ENCODE results near the gene TPPP3. TPM values are rescaled to one million over a fixed set of nuclear protein-coding genes. Genes with fewer than 3 reads are reported as not detected.

The TPPP3 gene
- total RNA-seq, 4 donors from 2014 or later: 32.0 to 116 (median 41.3) TPM

DNA sequence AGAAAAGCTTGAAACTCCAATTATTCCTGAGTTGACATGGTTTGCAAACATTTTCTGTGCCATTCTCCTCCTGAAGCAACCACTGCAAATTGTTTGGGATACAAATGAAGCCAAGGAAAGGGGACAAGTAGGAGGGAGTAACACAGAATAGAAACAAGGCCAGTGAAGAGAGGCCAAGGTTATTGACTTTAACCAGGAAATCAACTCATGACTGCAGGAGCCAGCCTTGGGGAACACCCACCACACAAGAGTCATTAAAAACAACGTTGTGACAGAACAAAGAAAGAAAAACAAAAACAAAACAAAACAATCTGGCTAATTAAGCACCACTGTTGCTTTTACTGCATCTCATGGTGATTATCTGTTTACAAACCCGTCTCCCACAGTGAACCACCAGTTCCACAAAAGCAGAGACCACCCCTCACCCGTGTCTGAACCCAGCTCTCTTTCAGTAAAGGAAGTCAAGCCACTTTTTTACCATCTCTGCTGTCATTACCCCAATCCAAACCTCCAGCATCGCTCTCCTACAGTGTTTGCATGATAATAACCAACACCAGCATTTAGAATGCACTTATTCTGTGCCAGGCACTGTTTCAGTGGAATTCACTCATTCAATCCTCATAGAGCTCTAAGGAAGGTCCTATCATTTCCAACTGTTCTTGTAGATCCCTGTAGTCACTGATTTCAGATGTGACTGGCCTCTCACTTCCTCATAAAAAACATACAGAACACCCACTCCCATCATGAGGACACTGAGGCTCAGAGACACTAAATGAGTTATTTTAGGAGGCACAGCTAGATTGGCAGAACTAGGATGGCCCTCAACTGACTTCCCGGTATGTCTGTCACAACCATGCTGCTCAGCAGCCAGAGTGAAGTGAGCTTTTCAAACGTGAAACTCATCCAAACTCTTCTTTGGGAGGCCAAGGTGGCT is 20.9 kb upstream of the TPPP3 start:
- DNase-seq (ENCODE audit: extremely low spot score): no peak
- peaks cover 12 to 28% (median 19%) of the 10 kb centered on the region in 4 donors for H3K4me1 ChIP-seq
- intact Hi-C loops (cut with DNase I): no loop called here
- peaks cover 0 to 3% (median 0%) of the 10 kb centered on the region in 4 donors for H3K36me3 ChIP-seq
- no peak overlapping the region for H3K4me3 ChIP-seq
- no peak overlapping the region for H3K27ac ChIP-seq (replicated peaks in 1 of 4)
- H3K9me3 ChIP-seq: no peaks in the 10 kb centered on the region
- TF ChIP-seq POLR2AphosphoS5 (IDR thresholded peaks at IDR 0.05): no peak
- TF ChIP-seq, protein P1, sequence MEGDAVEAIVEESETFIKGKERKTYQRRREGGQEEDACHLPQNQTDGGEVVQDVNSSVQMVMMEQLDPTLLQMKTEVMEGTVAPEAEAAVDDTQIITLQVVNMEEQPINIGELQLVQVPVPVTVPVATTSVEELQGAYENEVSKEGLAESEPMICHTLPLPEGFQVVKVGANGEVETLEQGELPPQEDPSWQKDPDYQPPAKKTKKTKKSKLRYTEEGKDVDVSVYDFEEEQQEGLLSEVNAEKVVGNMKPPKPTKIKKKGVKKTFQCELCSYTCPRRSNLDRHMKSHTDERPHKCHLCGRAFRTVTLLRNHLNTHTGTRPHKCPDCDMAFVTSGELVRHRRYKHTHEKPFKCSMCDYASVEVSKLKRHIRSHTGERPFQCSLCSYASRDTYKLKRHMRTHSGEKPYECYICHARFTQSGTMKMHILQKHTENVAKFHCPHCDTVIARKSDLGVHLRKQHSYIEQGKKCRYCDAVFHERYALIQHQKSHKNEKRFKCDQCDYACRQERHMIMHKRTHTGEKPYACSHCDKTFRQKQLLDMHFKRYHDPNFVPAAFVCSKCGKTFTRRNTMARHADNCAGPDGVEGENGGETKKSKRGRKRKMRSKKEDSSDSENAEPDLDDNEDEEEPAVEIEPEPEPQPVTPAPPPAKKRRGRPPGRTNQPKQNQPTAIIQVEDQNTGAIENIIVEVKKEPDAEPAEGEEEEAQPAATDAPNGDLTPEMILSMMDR (IDR thresholded peaks at IDR 0.05): no peak
- no peak for TF ChIP-seq EP300 (IDR thresholded peaks at IDR 0.05)
- TF ChIP-seq POLR2A (IDR thresholded peaks at IDR 0.05; ENCODE audit: low read depth): no peak
- 68% methylated on average over 6 of the region's 6 CpGs for WGBS
- H3K27me3 ChIP-seq: no peaks in the 10 kb centered on the region

DNA sequence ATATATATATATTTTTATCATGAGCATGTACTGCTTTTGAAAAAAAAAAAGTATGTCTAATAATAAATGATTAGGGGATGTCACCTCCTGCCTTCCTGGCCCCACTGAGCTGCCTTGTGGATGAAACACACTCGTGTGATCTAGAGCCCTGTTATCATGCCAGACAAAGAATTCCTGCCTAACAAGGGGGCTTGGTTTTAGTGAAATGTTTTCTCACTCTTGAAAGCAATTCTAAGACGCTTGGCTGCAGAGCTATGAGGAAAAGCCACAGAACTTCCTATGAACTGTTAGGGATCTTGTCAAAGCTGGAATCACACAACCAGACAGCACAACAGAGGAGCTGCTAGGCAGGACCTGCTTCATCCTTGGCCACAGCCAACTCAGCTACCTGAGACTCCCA is 19.0 kb upstream of the TPPP3 start:
- peaks cover 12 to 28% (median 21%) of the 10 kb centered on the region in 4 donors for H3K4me1 ChIP-seq
- intact Hi-C loops (cut with DNase I): no loop called here
- no peak overlapping the region for H3K4me3 ChIP-seq
- DNase-seq (ENCODE audit: extremely low spot score): no peak
- 49% methylated on average over 2 of the region's 2 CpGs for WGBS
- no peaks in the 10 kb centered on the region for H3K27me3 ChIP-seq
- no peak overlapping the region for H3K27ac ChIP-seq (replicated peaks in 1 of 4)
- no peaks in the 10 kb centered on the region for H3K9me3 ChIP-seq
- H3K36me3 ChIP-seq: peaks cover 0 to 8% (median 0%) of the 10 kb centered on the region in 4 donors
- TF ChIP-seq POLR2AphosphoS5 (IDR thresholded peaks at IDR 0.05) (no peak), EP300 (IDR thresholded peaks at IDR 0.05) (no peak)
- TF ChIP-seq, protein P1 (IDR thresholded peaks at IDR 0.05): no peak

DNA sequence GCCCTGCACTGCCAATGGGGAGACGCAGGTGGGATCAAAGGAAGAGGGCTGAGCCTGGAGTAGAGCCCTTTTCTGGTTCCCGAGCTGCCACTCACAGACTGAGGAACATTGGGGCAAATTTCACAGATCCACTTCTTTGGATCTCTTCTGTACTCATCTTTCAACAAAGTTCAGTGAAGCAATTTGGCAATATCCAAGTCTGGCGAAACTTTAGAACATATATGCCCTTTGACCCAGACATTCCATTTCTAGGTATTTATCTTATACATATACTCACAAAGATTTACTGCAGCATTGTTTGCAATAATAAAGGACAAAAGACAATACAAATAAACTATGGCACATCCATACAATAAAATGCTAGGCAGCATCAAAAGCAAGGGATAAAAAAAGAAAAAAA is 18.0 kb upstream of the TPPP3 start:
- H3K9me3 ChIP-seq: no peaks in the 10 kb centered on the region
- H3K4me1 ChIP-seq: peaks cover 16 to 32% (median 24%) of the 10 kb centered on the region in 4 donors
- no peaks in the 10 kb centered on the region for H3K27me3 ChIP-seq
- whole genome bisulfite sequencing: 88% methylated on average over 3 of the region's 3 CpGs
- peaks cover 0 to 8% (median 0%) of the 10 kb centered on the region in 4 donors for H3K36me3 ChIP-seq
- no peak overlapping the region for H3K27ac ChIP-seq (replicated peaks in 1 of 4)
- DNase-seq (ENCODE audit: extremely low spot score): no peak
- H3K4me3 ChIP-seq: no peak overlapping the region
- TF ChIP-seq POLR2A (IDR thresholded peaks at IDR 0.05; ENCODE audit: low read depth): no peak
- TF ChIP-seq, protein P1 (IDR thresholded peaks at IDR 0.05): no peak
- no peak for TF ChIP-seq POLR2AphosphoS5 (IDR thresholded peaks at IDR 0.05)
- no peak for TF ChIP-seq EP300 (IDR thresholded peaks at IDR 0.05)
- intact Hi-C loops (cut with DNase I): no loop called here

DNA sequence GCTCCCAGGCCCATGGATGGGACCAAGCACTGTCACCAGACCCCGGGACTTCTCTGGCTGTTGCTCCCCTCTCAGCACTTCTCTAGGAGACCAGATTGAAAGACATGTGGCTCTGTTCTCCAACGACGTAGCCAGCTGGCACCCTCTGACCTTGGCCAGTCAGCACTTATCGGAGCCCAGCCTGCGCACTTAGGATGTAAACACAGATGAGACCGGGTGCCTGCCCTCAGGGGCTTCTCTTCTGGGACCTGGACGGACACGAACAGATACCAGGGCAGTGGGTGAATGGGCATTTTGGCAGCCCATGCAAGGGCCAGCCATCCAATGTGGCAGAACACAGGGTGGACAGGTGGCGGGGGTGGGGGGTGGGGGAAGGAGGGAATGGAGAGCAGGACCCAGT is 16.3 kb upstream of the TPPP3 start:
- Histone ChIP-seq H3K9me3 (no peaks in the 10 kb centered on the region), H3K36me3 (peaks cover 0 to 12% (median 0%) of the 10 kb centered on the region in 4 donors), H3K4me1 (peaks cover 18 to 26% (median 24%) of the 10 kb centered on the region in 4 donors), H3K4me3 (no peak overlapping the region), H3K27ac (replicated peaks in 1 of 4) (no peak overlapping the region), H3K27me3 (no peaks in the 10 kb centered on the region)
- DNase-seq (ENCODE audit: extremely low spot score): no peak
- intact Hi-C loops (cut with DNase I): no loop called here
- TF ChIP-seq, protein P1 (IDR thresholded peaks at IDR 0.05): no peak
- TF ChIP-seq POLR2A (IDR thresholded peaks at IDR 0.05; ENCODE audit: low read depth) (no peak), EP300 (IDR thresholded peaks at IDR 0.05) (no peak), POLR2AphosphoS5 (IDR thresholded peaks at IDR 0.05) (no peak)
- WGBS: 100% methylated on average over 2 of the region's 9 CpGs

All from esophagus muscularis mucosa (tissue), 4 donors.